SU-DHL-6 (cell line): ENCODE measurements around the gene TEX54.

ENCODE experiments used
- H2AFZ ChIP-seq: fragments of 200-600 bp; sonication (generic); 2 replicates; pipeline ENCODE4 v1.6.1; 2014; ENCODE audit warnings: low read depth, mild to moderate bottlenecking, moderate library complexity, mixed read lengths, antibody characterized with exemption, low read length; ENCODE audit not compliant: severe bottlenecking
- H3F3A ChIP-seq: fragments of 200-600 bp; shearing (Covaris generic); 2 replicates; pipeline ENCODE4 v1.6.0; 2016; ENCODE audit warnings: antibody characterized with exemption, mild to moderate bottlenecking; ENCODE audit not compliant: insufficient read depth
- H3K27ac ChIP-seq: fragments of 200-600 bp; sonication (generic); 2 replicates; pipeline ENCODE4 v1.5.1; 2016; ENCODE audit warnings: low read depth, mild to moderate bottlenecking, low read length, moderate library complexity, mixed read lengths
- H3K27me3 ChIP-seq: fragments of 200-600 bp; sonication (generic), shearing (Covaris generic); 2 replicates; pipeline ENCODE4 v1.6.0; 2014; ENCODE audit warnings: mild to moderate bottlenecking, low read length
- H3K36me3 ChIP-seq: fragments of 200-600 bp; sonication (generic); 2 replicates; pipeline ENCODE4 v1.6.1; 2014; ENCODE audit warnings: mild to moderate bottlenecking, low read length, mixed read lengths
- H3K4me2 ChIP-seq: fragments of 300-600, 200-600 bp; shearing (Covaris generic), sonication (generic); 2 replicates; pipeline ENCODE4 v1.6.0; 2014; ENCODE audit warnings: low read length, low read depth, mild to moderate bottlenecking; ENCODE audit not compliant: poor library complexity, severe bottlenecking
- H3K4me3 ChIP-seq: fragments of 200-600 bp; sonication (generic); 2 replicates; pipeline ENCODE4 v1.5.1; 2014; ENCODE audit warnings: antibody characterized with exemption, low read length, mild to moderate bottlenecking, mixed read lengths; ENCODE audit not compliant: insufficient read depth, poor library complexity, severe bottlenecking
- H3K79me2 ChIP-seq: fragments of 200-600 bp; sonication (generic); 2 replicates; pipeline ENCODE4 v1.6.1; 2014; ENCODE audit warnings: mild to moderate bottlenecking, low read length, moderate library complexity; ENCODE audit not compliant: insufficient read depth
- H3K9ac ChIP-seq: fragments of 200-600 bp; sonication (generic); 2 replicates; pipeline ENCODE4 v1.7.0; 2014; ENCODE audit warnings: mild to moderate bottlenecking, low read length
- H3K9me2 ChIP-seq: fragments of 200-600 bp; sonication (generic); replicated peaks from 2 replicates; pipeline ENCODE4 v1.6.1; 2014; ENCODE audit warnings: low read length; ENCODE audit not compliant: insufficient read depth
- H3K9me3 ChIP-seq: fragments of 200-600 bp; sonication (generic); 2 replicates; pipeline ENCODE4 v1.6.1; 2014; ENCODE audit warnings: low read length, mixed read lengths; ENCODE audit not compliant: insufficient read depth
- H4K20me1 ChIP-seq: fragments of 200-600 bp; sonication (generic); 2 replicates; pipeline ENCODE4 v1.6.1; 2014; ENCODE audit warnings: low read depth, mild to moderate bottlenecking, antibody characterized with exemption, low read length, moderate library complexity, mixed read lengths
- EZH2phosphoT487 ChIP-seq: fragments of 200-600 bp; sonication (generic), shearing (Covaris generic); conservative IDR thresholded peaks from 2 replicates; pipeline ENCODE4 v1.6.1; 2018; ENCODE audit warnings: mild to moderate bottlenecking, antibody characterized with exemption, low read length, moderate library complexity, mixed read lengths
- TF ChIP-seq, protein P1 (sequence below): fragments of 200-600 bp; sonication (generic); IDR thresholded peaks from one replicate; pipeline ENCODE4 v1.5.1; 2017; ENCODE audit warnings: antibody characterized with exemption, mild to moderate bottlenecking, low read length, moderate library complexity; ENCODE audit not compliant: insufficient read depth, poor library complexity, severe bottlenecking

Gene TEX54

DNA sequence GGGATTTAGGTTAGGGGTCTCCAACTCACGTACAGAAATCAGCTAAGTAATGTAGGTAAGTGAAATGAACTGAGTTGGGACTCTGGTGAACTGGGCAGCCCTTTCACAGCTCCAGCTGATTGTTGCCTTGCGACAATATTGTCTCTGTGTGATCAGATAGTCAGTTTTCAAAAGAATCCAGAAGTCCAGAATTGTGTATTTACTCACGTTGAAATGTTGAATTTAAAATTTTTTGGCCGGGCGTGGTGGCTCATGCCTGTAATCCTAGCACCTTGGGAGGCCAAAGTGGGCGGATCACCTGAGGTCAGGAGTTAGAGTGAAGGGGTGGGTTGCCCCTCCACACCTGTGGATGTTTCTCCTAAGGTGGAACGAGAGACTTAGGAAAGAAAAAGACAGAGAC is 25.6 kb upstream of the TEX54 start:
- Histone ChIP-seq H3K27me3 (no peaks in the 10 kb centered on the region), H2AFZ (no peak overlapping the region), H3K9me2 (no peaks in the 10 kb centered on the region), H3F3A (peaks cover 51% of the 10 kb centered on the region), H3K9me3 (no peaks in the 10 kb centered on the region), H4K20me1 (peaks cover 21% of the 10 kb centered on the region), H3K36me3 (peaks cover 23% of the 10 kb centered on the region), H3K79me2 (peaks cover 92% of the 10 kb centered on the region), H3K9ac (peak overlapping the region; percentile 99), H3K4me2 (peak overlapping the region; percentile 99), H3K4me3 (peak overlapping the region; percentile 78), H3K27ac (peak overlapping the region; percentile 75)
- TF ChIP-seq, protein P1, sequence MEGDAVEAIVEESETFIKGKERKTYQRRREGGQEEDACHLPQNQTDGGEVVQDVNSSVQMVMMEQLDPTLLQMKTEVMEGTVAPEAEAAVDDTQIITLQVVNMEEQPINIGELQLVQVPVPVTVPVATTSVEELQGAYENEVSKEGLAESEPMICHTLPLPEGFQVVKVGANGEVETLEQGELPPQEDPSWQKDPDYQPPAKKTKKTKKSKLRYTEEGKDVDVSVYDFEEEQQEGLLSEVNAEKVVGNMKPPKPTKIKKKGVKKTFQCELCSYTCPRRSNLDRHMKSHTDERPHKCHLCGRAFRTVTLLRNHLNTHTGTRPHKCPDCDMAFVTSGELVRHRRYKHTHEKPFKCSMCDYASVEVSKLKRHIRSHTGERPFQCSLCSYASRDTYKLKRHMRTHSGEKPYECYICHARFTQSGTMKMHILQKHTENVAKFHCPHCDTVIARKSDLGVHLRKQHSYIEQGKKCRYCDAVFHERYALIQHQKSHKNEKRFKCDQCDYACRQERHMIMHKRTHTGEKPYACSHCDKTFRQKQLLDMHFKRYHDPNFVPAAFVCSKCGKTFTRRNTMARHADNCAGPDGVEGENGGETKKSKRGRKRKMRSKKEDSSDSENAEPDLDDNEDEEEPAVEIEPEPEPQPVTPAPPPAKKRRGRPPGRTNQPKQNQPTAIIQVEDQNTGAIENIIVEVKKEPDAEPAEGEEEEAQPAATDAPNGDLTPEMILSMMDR, result no peak
- TF ChIP-seq EZH2phosphoT487, result no peak

DNA sequence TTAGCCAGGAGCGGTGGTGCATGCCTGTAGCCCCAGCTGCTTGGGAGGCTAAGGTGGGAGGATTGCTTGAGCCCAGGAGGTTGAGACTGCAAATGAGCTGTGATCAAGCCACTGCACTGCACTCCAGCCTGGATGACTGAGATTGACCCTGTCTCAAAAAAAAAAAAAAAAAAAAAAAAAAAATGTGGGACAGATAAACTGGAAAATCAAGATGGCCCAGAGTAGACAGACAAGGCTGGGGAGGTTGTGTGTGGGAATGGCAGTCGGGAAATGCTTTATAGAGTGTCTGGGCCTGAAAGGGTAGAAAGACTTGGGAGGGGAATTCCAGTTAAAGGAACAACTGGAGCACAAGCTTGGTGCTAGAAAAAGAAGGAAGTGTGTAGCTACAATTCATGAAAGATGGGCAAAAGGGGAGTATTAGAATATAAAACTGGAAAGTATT is 24.9 kb upstream of the TEX54 start:
- peaks cover 57% of the 10 kb centered on the region for H3F3A ChIP-seq
- peaks cover 86% of the 10 kb centered on the region for H3K79me2 ChIP-seq
- peaks cover 30% of the 10 kb centered on the region for H3K36me3 ChIP-seq
- TF ChIP-seq EZH2phosphoT487, result no peak
- TF ChIP-seq, protein P1, result no peak
- peak overlapping the region; percentile 75 for H3K27ac ChIP-seq
- peak overlapping the region; percentile 99 for H3K4me2 ChIP-seq
- H3K4me3 ChIP-seq, result peak overlapping the region; percentile 78
- no peak overlapping the region for H2AFZ ChIP-seq
- H3K27me3 ChIP-seq, result no peaks in the 10 kb centered on the region
- H3K9me3 ChIP-seq, result no peaks in the 10 kb centered on the region
- H4K20me1 ChIP-seq, result peaks cover 23% of the 10 kb centered on the region
- peak overlapping the region; percentile 99 for H3K9ac ChIP-seq
- no peaks in the 10 kb centered on the region for H3K9me2 ChIP-seq

DNA sequence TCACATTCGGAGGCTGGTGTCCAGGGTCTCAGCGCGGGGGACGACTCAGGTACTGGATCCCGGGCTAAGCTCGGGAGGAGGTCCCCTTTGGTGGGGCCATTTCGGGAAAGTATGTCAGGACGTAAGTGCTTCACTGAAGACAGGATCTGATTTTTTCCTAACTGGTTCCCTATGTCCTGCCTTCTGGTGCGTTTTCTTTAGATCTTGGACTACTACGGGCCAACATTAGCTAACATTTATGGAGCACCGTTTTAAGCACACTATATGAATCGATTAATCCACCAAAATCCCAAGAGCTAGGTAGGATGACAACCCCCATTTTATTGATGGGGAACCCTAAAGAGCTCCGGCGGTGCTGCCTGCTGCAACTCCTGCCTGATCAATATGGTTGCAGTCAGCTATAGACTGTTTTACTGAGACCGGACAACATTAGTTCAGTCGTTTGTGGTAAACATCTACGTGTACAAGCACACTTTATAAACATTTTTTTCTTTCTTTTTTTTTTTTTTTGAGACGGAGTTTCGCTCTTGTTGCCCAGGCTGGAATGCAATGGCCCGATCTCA is 23.8 kb upstream of the TEX54 start:
- Histone ChIP-seq H3K9ac (peak overlapping the region; percentile 99), H3K27ac (peak overlapping the region; percentile 75), H3K9me2 (no peaks in the 10 kb centered on the region), H3F3A (peaks cover 62% of the 10 kb centered on the region), H3K27me3 (no peaks in the 10 kb centered on the region), H3K36me3 (peaks cover 39% of the 10 kb centered on the region), H3K4me2 (peak overlapping the region; percentile 99), H4K20me1 (peaks cover 23% of the 10 kb centered on the region), H2AFZ (no peak overlapping the region), H3K4me3 (peak overlapping the region; percentile 78), H3K79me2 (peaks cover 74% of the 10 kb centered on the region), H3K9me3 (no peaks in the 10 kb centered on the region)
- TF ChIP-seq, protein P1, result no peak
- TF ChIP-seq EZH2phosphoT487, result no peak
